T1000 (cell line): ENCODE measurements around the gene SLC37A1.

Experiments
- DNase-seq: peaks from one replicate; lab custom pipeline; 2025; ENCODE audit warnings: mixed read lengths; lab: John Stamatoyannopoulos, UW

The SLC37A1 gene

DNA sequence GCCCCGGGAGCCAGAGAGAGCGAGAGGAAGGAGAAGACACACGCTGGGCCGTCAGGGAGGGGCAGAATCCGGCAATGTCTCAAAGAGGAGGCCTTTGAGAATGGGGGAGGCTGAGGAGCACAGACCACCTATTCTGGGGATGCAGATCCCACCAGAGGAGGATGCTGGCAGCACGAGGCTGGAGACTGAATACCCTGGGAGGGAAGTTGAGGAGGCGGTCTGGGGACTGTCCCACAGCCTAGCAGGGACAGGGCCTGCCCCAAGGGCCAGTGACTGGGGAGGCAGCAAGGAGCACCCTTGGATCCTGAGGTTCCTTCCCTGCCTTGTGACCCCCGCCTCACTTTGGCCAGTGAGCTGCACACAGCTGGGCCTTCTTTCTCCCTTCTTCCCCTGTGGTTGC is 49.2 kb downstream of the SLC37A1 start:
- DNase-seq: no peak

DNA sequence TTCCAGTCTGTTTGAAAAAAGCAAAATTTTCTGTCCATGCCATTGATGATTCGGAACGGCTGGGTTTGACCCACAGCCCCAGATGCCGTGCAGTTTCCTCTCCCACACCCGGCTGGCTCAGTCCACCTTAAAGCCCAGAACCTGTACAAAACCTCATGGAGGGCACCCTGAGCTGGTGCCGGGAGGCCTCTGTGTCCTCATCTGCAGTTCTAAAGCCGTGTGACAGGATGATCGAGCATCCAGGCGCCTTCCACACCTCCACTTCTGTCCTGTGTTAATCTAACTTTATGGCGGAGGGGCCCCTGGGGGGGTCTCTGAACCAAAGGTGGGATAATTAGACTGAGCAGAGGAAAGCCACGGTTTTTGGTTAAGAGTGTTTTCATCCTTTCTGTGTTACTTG is 49.6 kb downstream of the SLC37A1 start:
- no peak for DNase-seq

DNA sequence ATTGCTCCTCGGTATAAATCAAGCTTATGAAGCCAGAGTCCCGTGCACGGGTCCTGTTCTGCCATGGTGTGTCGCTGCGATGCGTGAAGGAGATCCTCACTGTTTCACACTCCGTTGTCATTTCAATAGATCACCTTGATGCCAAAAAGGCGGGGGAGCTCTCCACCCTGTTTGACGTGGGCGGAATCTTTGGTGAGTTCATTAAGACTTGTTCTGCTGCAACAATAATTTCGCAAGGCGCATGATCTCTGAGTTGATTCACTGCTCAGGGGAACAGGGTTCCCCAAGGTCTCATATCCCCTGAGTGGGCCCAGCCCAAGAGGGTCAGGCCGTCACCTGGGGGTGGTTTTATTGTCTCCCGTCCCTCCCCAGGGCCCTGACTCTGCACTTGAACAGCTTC is 50.0 kb downstream of the SLC37A1 start:
- no peak for DNase-seq

DNA sequence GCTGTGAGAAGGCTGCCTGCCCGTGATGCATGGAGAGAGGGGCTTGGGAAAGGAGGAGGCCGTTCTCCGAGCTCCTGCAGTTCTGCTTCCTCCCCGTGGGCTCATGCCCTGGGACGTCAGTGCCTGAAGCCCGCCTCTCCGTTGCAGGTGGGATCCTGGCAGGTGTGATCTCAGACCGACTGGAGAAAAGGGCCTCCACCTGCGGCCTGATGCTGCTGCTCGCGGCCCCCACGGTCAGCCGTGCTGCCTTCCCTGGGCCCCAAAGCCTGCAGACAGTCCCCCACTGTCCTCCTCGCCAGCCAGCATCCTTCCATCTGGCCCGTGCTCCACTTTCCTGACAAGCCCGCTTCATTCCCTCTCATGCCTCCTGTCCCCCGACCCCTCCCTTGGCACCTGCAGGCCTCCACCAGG is 50.9 kb downstream of the SLC37A1 start:
- no peak for DNase-seq

DNA sequence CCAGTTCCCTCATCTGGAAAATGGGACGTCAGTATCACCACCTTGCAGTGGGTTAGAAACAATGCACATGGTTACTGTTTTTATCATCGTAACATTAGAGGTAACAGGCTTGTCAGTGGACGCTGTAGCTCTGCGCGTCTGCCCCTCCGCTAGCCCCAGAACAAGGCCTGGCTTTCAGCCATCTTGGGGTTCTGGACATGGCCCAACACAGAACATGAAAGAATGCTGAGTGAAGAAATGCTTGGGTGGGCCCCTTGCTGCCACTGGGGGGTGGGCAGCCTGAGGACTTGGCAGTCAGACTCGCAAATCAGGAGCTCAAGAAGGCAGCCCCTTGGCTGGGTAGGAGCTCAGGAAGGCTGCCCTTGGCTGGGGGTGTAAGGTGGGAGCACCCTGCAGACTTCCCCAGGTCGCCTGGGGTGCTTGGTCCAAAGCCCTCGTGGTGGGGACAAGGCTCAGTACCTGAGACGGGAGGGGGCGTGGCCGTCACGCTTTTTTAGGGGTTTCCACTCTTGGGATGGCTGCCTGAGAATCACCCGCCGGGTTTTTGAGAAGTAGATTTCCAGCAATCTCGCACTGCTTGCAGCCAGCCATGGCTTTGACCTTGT is 51.7 kb downstream of the SLC37A1 start:
- no peak for DNase-seq

DNA sequence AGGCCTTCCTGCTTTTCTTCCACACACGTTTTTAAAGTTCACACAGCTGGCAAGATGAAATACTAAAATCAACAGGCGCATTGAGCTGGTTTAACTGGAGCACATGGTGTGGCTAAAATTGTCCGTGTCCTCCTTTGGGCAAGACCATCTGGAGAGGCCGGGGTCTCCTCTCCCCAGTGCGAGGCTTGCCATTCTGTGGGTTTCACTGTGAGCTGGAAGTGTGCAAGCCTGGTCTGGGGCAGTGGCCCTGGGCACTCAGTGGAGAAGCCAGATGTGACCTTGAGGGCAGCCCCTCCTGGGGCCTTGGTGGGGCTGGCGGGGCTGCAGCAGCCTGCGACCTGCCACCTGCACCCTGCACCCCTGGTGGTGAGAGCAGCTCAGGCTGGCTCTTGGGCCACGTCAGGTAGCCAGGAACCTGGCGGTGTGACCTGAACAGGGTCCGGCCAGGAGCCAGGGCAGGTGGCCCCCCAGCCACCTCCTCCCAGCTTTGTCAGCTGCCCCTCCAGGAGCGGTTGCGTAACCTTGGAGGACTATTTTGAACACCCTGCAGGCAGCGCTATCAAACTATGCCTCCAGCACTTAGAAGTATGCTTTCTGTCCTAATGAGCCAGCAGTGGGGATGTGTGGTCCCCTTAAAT is 52.4 kb downstream of the SLC37A1 start:
- DNase-seq: no peak

DNA sequence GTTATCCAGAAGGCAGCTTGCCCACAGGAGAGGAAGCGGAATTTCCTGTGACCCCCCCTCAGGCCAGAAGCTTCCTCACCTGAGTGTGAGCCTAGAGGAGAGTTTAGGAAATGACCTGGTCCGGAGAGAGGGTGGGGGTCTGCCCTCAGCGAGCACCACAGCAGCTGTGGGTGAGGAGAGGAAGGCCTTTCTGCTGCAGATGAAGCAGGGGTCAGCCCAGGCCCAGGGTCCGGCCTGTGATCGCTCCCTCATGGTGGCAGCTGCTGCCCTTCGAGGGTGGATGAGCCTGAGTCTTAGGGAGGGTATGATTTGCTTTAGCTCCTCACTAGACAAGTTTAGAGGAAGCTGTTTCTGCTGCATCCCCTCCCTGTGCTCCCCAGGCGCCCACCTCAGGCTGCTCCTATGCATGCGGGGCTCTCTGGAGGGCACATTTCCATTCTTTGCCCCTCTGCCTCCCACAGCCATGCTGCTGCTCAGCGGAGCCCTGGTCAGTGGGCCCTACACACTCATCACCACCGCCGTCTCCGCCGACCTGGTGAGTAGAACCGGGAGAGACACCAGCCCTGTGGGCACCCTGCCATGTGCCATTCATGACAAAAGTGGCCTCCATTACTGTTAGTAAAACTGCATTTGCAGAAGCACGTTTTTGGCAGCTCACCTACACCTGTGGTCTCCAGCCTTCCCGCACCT is 53.0 kb downstream of the SLC37A1 start:
- DNase-seq: no peak

DNA sequence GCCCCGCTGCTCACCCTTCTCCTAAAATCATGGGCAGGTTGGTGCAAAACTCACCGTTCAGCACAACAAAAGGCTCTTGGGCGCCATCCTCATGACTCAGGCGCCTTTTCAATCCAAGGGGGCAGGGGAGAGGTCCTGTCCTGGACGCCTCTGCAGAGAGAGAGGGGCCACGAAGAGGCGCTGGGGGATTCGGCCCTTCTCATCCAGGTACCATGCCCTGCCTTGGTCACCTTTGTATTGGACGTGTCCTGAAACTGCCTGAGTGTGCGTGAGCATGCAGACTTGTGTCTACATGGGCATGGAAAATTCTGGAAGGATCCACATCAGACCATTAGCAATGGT is 53.5 kb downstream of the SLC37A1 start:
- DNase-seq: no peak

DNA sequence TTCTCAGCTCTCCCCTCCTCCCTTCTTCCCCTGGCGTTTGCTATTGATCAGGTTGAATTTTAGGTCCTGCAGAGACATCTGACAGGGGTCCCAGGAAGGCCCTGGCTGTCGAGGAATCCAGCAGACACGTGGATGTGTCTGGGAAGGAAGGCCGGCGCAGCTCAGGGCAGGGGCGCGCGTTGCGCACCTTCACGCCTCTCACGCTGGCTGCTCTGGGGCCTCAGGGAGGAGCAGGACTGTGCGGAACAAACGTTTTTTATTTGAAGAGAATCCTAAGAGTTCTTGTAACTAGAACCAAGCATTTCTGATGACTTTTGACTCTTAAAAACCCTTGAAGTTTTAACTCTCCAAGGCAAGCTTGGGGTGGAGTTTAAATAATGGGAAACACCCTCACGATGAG is 54.2 kb downstream of the SLC37A1 start:
- DNase-seq: no peak

DNA sequence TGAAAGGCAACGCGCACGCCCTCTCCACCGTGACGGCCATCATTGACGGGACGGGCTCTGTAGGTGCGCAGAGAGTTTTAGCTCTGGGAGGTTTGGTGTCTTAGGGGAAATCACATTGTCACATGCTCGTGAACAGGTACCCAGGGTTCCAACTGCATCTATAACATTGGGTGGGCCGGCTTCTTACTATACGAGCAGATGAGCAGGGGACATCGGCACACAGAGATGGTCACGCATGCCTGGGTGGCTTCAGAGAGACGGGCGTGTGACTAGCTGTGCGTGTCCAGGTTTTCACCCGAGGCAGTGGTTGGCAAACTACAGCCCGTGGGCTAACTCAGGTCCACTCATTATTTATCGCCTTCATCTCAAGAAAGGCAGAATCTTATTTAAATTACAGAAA is 54.7 kb downstream of the SLC37A1 start:
- no peak for DNase-seq

DNA sequence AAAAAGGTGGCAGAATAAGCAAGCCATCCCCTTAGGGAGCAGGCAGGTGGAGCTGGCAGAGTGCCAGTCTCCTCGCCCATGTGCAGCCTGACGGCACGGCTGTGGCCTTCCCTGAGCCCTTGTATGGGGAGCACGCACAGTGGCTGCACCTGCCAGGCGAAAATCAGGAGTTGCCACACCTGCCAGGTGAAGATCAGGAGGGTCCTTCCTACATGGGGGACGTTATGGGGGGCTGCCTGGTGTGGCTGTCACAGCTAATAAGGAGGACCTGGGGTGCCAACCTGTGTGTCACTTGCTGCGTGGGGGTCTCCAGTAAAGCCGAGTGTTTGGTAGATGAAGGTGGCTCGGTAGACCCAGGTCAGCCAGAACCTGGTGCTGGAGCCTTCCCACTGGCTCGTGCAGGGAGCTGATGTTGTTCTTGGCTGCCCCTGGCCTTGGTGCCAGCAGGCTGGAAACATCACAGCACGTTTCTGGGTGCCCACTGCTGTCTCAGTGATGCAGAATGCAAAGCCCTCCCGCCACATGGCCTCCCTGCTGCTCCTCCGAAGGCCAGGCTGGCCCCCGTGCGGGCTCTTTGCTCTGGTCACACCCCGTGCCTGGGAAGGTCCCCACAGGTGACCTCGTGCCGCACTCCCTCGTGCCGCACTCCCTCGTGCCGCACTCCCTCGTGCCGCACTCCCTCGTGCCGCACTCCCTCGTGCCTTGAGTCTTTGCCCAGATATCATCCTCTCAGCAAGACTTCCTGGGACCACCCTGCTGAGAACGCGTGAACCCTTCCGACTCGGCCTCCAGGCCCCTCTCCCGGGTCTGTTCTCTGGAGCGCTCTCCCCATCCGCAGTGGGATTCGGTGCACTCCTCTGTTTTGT is 55.4 kb downstream of the SLC37A1 start:
- DNase-seq: no peak

DNA sequence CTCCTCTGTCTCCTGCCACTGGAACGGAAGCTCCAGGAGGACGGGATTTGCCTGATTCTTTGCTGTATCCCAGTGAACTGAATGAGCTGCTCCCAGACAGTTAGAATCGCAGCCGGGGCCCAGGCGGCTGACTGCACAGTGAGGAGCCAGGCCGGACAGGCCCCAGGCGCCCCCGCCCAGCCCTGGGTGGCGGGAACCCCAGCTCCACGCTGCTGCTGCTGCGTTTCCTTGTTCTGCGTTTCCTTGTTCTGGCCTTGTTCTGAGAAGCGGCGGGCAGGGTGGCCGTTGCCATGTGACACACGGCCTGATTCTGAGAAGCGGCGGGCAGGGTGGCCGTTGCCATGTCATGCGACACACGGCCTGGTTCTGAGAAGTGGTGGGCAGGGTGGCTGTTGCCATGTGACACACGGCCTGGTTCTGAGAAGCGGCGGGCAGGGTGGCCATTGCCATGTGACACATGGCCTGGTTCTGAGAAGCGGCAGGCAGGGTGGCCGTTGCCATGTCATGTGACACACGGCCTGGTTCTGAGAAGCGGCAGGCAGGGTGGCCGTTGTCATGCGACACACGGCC is 56.2 kb downstream of the SLC37A1 start:
- no peak for DNase-seq

DNA sequence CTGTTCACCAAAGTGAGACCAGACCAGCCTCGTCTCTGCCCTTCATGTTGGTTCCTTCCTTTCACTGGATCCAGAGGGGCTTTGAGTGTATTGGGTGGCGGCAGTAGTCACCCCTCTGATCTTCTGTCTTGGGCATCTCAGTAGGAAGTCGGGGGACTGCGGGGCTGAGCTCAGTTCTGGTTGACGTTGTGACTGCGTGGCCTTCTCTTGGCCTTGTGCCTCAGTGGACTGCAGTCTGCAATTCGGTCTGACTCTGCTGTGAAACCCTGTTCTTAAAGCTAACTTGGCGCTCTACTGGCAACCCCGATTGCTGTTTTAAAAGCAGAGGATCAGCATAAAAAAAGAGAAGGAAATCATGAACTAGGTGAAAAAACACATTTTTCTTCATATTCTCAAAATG is 56.7 kb downstream of the SLC37A1 start:
- no peak for DNase-seq

DNA sequence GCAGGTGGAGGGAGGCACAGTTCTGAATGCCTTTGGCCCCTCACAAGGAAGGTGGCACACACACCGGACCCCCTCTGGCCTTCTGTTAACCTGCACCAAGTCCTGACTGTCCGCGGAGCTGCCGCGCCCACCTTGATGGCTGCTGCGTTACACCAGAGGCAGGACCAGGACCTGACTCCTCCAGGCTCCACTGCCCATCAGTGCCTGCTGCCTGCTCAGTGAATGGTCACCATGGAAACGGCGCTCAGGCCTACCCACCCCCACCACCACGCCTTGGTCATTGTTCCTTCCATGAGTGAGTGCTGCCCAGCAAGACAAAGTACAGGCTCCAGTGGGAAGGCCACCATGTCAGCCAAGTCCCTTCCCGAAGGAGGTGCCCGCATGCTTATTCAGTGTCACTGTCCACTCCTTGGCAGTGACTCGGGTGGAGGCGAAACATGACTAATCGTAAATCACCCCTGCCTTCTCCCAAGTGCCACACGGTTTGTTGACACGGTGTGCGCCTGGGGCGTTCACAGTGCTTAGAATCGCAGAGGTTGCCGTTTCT is 57.3 kb downstream of the SLC37A1 start:
- no peak for DNase-seq

DNA sequence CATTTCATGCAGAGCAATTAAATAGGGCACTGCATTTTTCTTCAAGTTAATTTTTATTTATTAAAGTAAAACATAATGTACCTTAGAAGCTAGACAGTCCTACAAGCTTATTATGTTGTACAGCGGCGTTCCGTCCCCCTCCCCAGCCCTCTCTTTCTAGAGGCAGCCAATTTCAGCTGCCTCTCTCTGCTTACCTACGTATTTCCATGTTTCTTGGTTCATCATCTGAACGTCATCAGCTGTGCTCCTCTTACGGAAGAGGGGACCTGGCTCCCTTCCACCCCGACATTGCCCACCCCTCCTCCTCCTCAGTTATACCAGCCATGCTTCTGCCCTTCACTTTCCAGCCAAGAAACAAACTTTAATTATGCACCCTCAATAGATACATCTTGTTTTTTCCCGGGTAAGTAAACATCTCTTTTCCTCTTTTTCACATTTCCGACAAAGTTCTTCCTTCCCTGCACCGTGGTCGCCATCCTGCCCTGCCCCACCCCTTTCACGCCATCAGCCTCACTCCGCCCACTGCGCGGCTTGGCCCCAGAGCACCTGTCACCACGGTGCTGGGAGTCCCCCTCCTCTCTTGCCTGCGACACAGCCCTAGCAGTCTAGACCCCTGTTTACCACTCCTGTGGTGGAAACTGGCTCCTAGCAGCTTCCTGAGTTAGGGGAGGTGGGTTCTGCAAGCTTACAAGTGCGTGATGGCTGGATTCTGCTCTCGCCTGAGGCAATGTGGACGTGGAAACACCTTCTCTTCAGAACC is 57.9 kb downstream of the SLC37A1 start:
- DNase-seq: no peak

DNA sequence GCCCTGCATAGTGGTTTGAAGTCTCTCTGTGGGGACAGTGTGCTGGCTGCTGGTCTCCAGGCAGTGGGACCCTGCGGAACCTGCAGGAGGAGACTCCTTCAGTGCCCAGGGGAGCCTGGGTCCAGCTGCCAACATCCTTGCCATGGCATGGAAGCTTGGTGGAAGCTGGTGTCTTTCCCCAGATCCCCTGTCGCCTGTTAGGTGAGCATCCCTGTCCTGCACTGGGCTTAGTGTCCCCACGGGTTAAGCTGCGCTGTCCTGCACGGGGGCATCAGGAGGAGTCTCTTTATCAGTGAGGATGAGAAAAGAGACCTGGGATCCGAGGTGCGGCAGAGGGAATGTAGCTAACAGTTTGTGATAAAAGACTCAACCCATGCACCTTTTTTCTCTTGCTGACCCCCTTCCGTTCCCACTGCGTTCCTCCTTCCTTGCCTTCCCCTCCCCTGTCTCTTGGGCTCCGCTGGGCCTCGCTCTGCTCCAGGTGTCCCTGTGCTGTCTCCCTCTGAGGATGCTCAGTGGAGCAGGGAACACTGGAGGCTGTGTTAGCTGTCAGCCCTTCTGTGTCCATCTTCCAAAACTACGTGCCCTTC is 59.3 kb downstream of the SLC37A1 start:
- DNase-seq: no peak

DNA sequence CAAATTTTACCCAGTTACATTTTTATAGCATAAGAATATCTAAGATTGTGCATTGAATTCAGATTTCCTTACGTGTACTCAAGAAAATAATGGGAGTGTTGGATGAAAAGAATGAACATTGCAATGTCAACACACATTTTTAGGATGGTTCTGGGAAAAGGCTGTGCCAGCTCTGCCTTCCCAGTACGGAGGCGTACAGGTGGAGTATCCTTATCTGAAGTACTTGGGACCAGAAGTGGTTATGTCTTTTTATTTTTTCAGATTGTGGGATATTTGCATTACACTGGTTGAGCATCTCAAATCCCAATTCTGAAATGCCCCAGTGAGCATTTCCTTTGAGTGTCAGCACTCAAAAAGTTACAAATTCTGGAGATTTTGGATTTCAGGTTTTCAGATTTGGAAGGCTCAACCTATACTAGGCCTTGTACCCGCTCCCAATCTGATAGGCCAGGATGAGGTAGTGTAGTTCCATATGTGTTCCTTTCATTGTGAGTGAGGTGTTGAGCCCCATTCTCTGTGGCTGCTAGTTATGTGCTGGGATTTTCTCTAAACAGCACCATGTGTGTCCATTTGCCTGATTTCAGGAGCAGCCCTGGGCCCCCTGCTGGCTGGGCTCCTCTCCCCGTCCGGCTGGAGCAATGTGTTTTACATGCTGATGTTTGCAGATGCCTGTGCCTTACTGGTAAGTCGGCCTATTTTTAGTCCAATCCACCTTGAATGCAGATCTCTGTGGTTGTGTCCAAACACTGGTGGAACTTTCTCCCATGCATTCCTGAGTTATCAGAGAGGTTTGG is 60.8 kb downstream of the SLC37A1 start:
- no peak for DNase-seq

DNA sequence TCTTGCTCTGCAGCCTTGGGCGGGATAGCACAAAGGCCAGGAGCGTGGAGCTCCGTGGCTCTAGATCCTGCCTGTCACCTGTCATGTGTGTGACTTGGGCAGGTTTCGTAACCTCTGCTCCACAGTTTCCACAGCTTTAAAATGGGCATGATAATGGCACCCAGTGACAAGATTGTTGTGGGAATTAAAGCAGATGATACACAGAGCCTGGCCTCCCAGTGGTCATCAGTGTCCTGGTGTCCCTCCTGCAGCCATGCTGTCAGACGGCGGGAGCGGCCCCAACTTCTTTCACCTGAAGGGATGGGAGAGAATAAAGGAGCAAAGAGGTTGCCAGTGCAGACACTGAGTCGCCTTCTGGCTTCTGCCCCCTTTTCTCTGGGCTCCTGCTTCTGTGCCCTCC is 61.5 kb downstream of the SLC37A1 start:
- DNase-seq: no peak

DNA sequence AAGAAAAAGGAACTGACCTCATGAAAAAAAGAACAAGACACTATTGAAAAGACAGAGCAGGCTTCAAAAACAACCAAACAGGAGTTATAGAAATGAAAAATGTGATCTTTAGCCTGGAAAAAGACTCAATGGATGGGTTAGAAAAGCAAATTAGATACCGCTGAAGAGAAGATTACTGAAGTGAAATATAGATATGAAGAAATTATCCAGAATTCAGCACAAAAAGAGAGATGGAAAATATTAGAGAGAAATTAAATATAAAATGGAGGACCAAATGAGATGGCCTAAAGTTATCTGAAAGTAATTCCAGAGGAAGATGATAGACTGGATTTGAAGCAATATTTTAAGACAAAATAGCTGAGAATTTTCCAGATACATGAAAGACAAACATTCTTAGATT is 63.0 kb downstream of the SLC37A1 start:
- no peak for DNase-seq

DNA sequence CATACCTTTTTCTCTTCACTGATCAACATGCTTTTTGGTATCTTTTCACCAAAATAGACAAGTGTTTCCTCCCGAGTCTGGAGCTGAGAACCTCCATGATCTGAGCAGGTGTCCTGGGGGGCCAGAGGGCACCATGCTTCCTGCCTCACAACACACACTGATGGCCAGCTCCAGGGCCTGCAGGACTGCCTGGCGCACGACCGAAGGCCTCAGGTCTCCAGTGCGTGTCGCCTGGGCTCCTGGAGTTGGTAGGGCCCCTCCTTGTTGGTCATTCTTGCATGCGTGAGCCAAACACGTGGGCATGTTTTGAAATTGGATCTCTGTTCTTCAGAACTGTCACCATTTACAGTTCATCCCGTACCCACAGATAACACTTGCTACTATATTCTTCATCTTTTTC is 64.4 kb downstream of the SLC37A1 start:
- DNase-seq: no peak
